GM18505 (cell line): ENCODE results near the gene STARD5.
"Not testable (repeated sequence)": the region's sequence is repeated elsewhere in the genome, so short reads cannot be mapped to it uniquely, and the experiment has no call there.

ENCODE experiments used
- ATAC-seq: cut with Tn5 transposase; IDR thresholded peaks from one replicate; pipeline ENCODE4 v1.9.1; 2021; ENCODE audit not compliant: unreplicated experiment
- POLR2A ChIP-seq: IDR thresholded peaks from 4 replicates; pipeline ENCODE4 v1.6.1; 2011; ENCODE audit warnings: borderline replicate concordance; ENCODE audit not compliant: insufficient read depth, insufficient read length; ENCODE audit errors: extremely low read depth

Gene STARD5

GRCh38 chr15:81323944-81324881 lies at the start of gene STARD5:
TSS of gene STARD5 (minus strand) at chr15:81324141. CDS start at chr15:81324099, 42 bp downstream.
- peak; percentile 85 for TF ChIP-seq POLR2A
- peak; percentile 99 for ATAC-seq

- no peak for ATAC-seq
- no peak for TF ChIP-seq POLR2A
Measured at GRCh38 chr15:81373176-81373575, 49.2 kb upstream of the STARD5 start.

- no peak for TF ChIP-seq POLR2A
- no peak for ATAC-seq
Measured at GRCh38 chr15:81372575-81372974, 48.6 kb upstream of the STARD5 start.

GRCh38 chr15:81363718-81364500 lies 40.0 kb upstream of the STARD5 start:
- no peak for ATAC-seq
- TF ChIP-seq POLR2A, result no peak

GRCh38 chr15:81363276-81363675 lies 39.3 kb upstream of the STARD5 start:
- no peak for TF ChIP-seq POLR2A
- ATAC-seq, result no peak

GRCh38 chr15:81362790-81363189 lies 38.8 kb upstream of the STARD5 start:
- no peak for ATAC-seq
- TF ChIP-seq POLR2A, result no peak

GRCh38 chr15:81361891-81362290 lies 38.0 kb upstream of the STARD5 start:
- no peak for TF ChIP-seq POLR2A
- no peak for ATAC-seq

GRCh38 chr15:81360491-81360890 lies 36.5 kb upstream of the STARD5 start:
- ATAC-seq, result no peak
- no peak for TF ChIP-seq POLR2A

- no peak for TF ChIP-seq POLR2A
- ATAC-seq, result no peak
Measured at GRCh38 chr15:81358248-81358647, 34.3 kb upstream of the STARD5 start.

GRCh38 chr15:81357180-81357686 lies 33.3 kb upstream of the STARD5 start:
- ATAC-seq, result no peak
- no peak for TF ChIP-seq POLR2A

- ATAC-seq, result no peak
- TF ChIP-seq POLR2A, result no peak
Measured at GRCh38 chr15:81356252-81356651, 32.3 kb upstream of the STARD5 start.

- TF ChIP-seq POLR2A, result no peak
- no peak for ATAC-seq
Measured at GRCh38 chr15:81351651-81352050, 27.7 kb upstream of the STARD5 start.

GRCh38 chr15:81349271-81349670 lies 25.3 kb upstream of the STARD5 start:
- ATAC-seq, result no peak
- TF ChIP-seq POLR2A, result no peak

- not testable (repeated sequence) for ATAC-seq
Measured at GRCh38 chr15:81348691-81349090, 24.8 kb upstream of the STARD5 start.
